ENCODE measurements around the gene ABCC9.

GRCh38 chr12:21892341-21892740, 48.9 kb downstream of the ABCC9 start:
- TF ChIP-seq CTCF (IDR thresholded peaks at IDR 0.05; ENCODE audit: insufficient read depth, low read length, poor library complexity, severe bottlenecking), result no peak
- no peak for TF ChIP-seq EZH2phosphoT487 (conservative IDR thresholded peaks at IDR 0.05; ENCODE audit: low read length)

All from SU-DHL-6 (cell line).